ENCODE results near the gene TOPAZ1. TPM values are rescaled to one million over a fixed set of nuclear protein-coding genes. Genes with fewer than 3 reads are reported as not detected.

The TOPAZ1 gene
- total and polyA plus RNA-seq, 9 of the 15 experiments (the other 6 are each of a cell fraction or from before 2014, with no cell fraction given), result 0.01 TPM; not detected in 8

DNA sequence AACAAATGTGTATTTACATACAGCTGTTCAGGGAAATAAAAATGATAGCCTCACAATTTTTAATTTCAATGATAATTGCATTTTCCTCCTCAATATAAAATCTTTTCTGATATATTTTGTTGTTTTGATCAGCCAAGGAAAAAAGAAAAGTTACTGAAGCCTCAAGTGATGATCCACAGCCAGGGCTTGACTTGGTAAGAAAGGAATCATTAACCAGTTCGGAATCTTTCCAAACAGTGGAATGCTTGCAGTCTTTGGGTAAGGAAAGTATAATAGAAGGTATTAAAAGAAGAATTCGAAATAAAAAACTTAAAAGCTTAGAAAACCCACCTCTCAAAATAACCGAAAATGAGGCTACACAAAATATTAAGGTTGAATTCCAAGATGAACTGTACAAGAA lies 1.0 kb downstream of the TOPAZ1 start:
- WGBS (ENCODE audit: insufficient coverage, low coverage, missing lambda C conversion rate), result 26% methylated on average over 3 of the region's 3 CpGs
- no peak overlapping the region for H2AFZ ChIP-seq (ENCODE audit: low read depth, low read length)
- no peak overlapping the region for H3K4me3 ChIP-seq
- FAIRE-seq, result no peak
- intact Hi-C loops (cut with micrococcal nuclease) (no loop called here), in situ Hi-C loops (cut with MboI) (no loop called here)
- H3K27ac ChIP-seq (ENCODE audit: extremely low read depth, low read depth, low read length), result no peak overlapping the region
- BruUV-seq (replicated peaks), result no TSS peak
- no peak for DNase-seq (ENCODE audit: extremely low read depth in 1 of 4, low spot score in 3 of 4)
- no peaks in the 10 kb centered on the region for H3K27me3 ChIP-seq (ENCODE audit: control insufficient read depth in 2 of 2, insufficient read depth in 2 of 2, low read length in 2 of 2)
- CTCF ChIA-PET (ENCODE audit: low intra/inter-chr PET ratio), result no interaction called here
- no peaks in the 10 kb centered on the region for H4K20me1 ChIP-seq (replicated peaks; ENCODE audit: control insufficient read depth, insufficient read depth, low read length)
- H3K9me3 ChIP-seq (replicated peaks; ENCODE audit: control insufficient read depth, insufficient read depth, low read depth, low read length), result peaks cover 13% of the 10 kb centered on the region
- ATAC-seq, result no peak
- no peaks in the 10 kb centered on the region for H3K36me3 ChIP-seq (ENCODE audit: control insufficient read depth, insufficient read depth, low read length)
- H3K4me2 ChIP-seq (ENCODE audit: insufficient read depth, low read length), result no peak overlapping the region
- POLR2A ChIA-PET, result no interaction called here
- TF ChIP-seq NFXL1 (CRISPR knock-in tag; IDR thresholded peaks at IDR 0.05), result no peak
- no peak for TF ChIP-seq EZH2 (IDR thresholded peaks at IDR 0.05; ENCODE audit: borderline replicate concordance, low read depth, low read length)
- TF ChIP-seq CBX2 (IDR thresholded peaks at IDR 0.05; ENCODE audit: insufficient read depth, low read length, poor library complexity, severe bottlenecking), result no peak
- TF ChIP-seq ZFP1 (CRISPR knock-in tag; IDR thresholded peaks at IDR 0.05), result no peak
- TF ChIP-seq ZNF224 (CRISPR knock-in tag; IDR thresholded peaks at IDR 0.05), result no peak
- no peak for TF ChIP-seq ZNF717 (CRISPR knock-in tag; IDR thresholded peaks at IDR 0.05)
- H3K9me1 ChIP-seq (ENCODE audit: control insufficient read depth, insufficient read depth, low read length), result no peaks in the 10 kb centered on the region
- H3K9ac ChIP-seq (ENCODE audit: insufficient read depth in 1 of 2, low read depth in 2 of 2, low read length in 2 of 2), result no peak overlapping the region
- peaks cover 3 to 4% of the 10 kb centered on the region in 2 experiments; a peak in 4 of 5 replicates for H3K4me1 ChIP-seq (replicated peaks in 1 of 2; ENCODE audit: control insufficient read depth in 2 of 2, insufficient read depth in 2 of 2, low read length in 2 of 2)
- no peaks in the 10 kb centered on the region for H3K79me2 ChIP-seq (ENCODE audit: control insufficient read depth, insufficient read depth, low read length)

- no TSS peak for BruUV-seq (replicated peaks)
- no peak overlapping the region for H3K4me3 ChIP-seq
- no peaks in the 10 kb centered on the region for H4K20me1 ChIP-seq (replicated peaks; ENCODE audit: control insufficient read depth, insufficient read depth, low read length)
- ChIA-PET CTCF (ENCODE audit: low intra/inter-chr PET ratio) (no interaction called here), POLR2A (interaction anchor here (0.5 to 0.6 kb wide), 2 partner anchors 10 to 659 kb away, joined by 3 to 7 read pairs; no protein-coding TSS in a partner anchor)
- H3K9me1 ChIP-seq (ENCODE audit: control insufficient read depth, insufficient read depth, low read length), result no peaks in the 10 kb centered on the region
- 0% methylated on average over 1 of the region's 1 CpG for WGBS (ENCODE audit: insufficient coverage, low coverage, missing lambda C conversion rate)
- TF ChIP-seq ZNF121 (CRISPR knock-in tag; conservative IDR thresholded peaks at IDR 0.05) (no peak), PHB (CRISPR knock-in tag; IDR thresholded peaks at IDR 0.05) (no peak), SNAPC5 (CRISPR knock-in tag; IDR thresholded peaks at IDR 0.05) (no peak), CBX3 (IDR thresholded peaks at IDR 0.05; ENCODE audit: borderline replicate concordance in 1 of 2, low read length in 2 of 2) (peak in 1 of 2 experiments; percentile 88; a peak in 2 of 3 replicates), TRIM24 (IDR thresholded peaks at IDR 0.05) (peak in 1 of 2 experiments; percentile 70; a peak in 3 of 4 replicates), YBX1 (IDR thresholded peaks at IDR 0.05) (no peak), TRIM28 (IDR thresholded peaks at IDR 0.05) (peak; percentile 95; the same call in 1 of the 2 replicates)
- no peak overlapping the region for H2AFZ ChIP-seq (ENCODE audit: low read depth, low read length)
- in situ Hi-C loops (cut with MboI) (no loop called here), intact Hi-C loops (cut with micrococcal nuclease) (no loop called here)
- H3K79me2 ChIP-seq (ENCODE audit: control insufficient read depth, insufficient read depth, low read length), result no peaks in the 10 kb centered on the region
- H3K27me3 ChIP-seq (ENCODE audit: control insufficient read depth in 2 of 2, insufficient read depth in 2 of 2, low read length in 2 of 2), result no peaks in the 10 kb centered on the region
- no peak for ATAC-seq
- no peak overlapping the region for H3K9ac ChIP-seq (ENCODE audit: insufficient read depth in 1 of 2, low read depth in 2 of 2, low read length in 2 of 2)
- H3K4me1 ChIP-seq (replicated peaks in 1 of 2; ENCODE audit: control insufficient read depth in 2 of 2, insufficient read depth in 2 of 2, low read length in 2 of 2), result peaks cover 0 to 4% of the 10 kb centered on the region in 2 experiments; a peak in 2 of 5 replicates
- H3K36me3 ChIP-seq (ENCODE audit: control insufficient read depth, insufficient read depth, low read length), result no peaks in the 10 kb centered on the region
- peaks cover 6% of the 10 kb centered on the region; the same call in 1 of the 2 replicates for H3K9me3 ChIP-seq (replicated peaks; ENCODE audit: control insufficient read depth, insufficient read depth, low read depth, low read length)
- no peak overlapping the region for H3K27ac ChIP-seq (ENCODE audit: extremely low read depth, low read depth, low read length)
- no peak overlapping the region for H3K4me2 ChIP-seq (ENCODE audit: insufficient read depth, low read length)
- no peak for FAIRE-seq
- DNase-seq (ENCODE audit: extremely low read depth in 1 of 4, low spot score in 3 of 4), result no peak
Measured at GRCh38 chr3:44248152-44248551, 6.5 kb downstream of the TOPAZ1 start.

All from K562 (cell line).